K562 (cell line): ENCODE data around the gene BOLA1. TPM values are rescaled to one million over a fixed set of nuclear protein-coding genes. Genes with fewer than 3 reads are reported as not detected.
A peak's percentile ranks its signal among the peaks of the same experiment; 100 is the strongest.

Experiments used
- ATAC-seq: fragments of 200-7000 bp; cut with Tn5 transposase; 3 replicates; pipeline ENCODE4 v1.9.1; 2020; ENCODE audit warnings: moderate library complexity
- BruUV-seq: library from RNA; stranded (reverse); fragments of 400-500 nt; replicated peaks from 2 replicates; lab custom pipeline; 2021; lab: Mats Ljungman, UMichigan
- CTCF ChIA-PET: fragments of 300-600 bp; formaldehyde crosslinking; extraction: SDS; loops from one replicate; lab custom pipeline; 2021; ENCODE audit warnings: low intra/inter-chr PET ratio; lab: Yijun Ruan, JAX
- POLR2A ChIA-PET: fragments of 300-600, 350-650 bp; sonication (Branson Sonifier 250); formaldehyde crosslinking; extraction: SDS; loops from one replicate; lab custom pipeline; 2021; ENCODE audit warnings: antibody characterized with exemption, inconsistent platforms; lab: Yijun Ruan, JAX
- DNase-seq, 4 experiments: peaks; one replicate each; pipeline versions ENCODE4 v3.0.0 to v3.0.0-alpha.2; 2011 to 2018; ENCODE audit warnings: low spot score in 3 of 4, mixed read lengths in 3 of 4; ENCODE audit errors: extremely low read depth in 1 of 4
- FAIRE-seq: peaks from 2 replicates; lab custom pipeline; 2011; peaks lifted over from hg19 to GRCh38; lab: Jason Lieb, UNC
- H2AFZ ChIP-seq: 2 replicates; pipeline ENCODE4 v1.6.0; 2011; ENCODE audit warnings: low read depth, low read length, control low read depth, inconsistent platforms
- H3K27ac ChIP-seq: fragments of 200-600 bp; 3 replicates; pipeline ENCODE4 v1.8.0; 2011; ENCODE audit warnings: low read depth, mild to moderate bottlenecking, control low read depth, inconsistent platforms, low read length, moderate library complexity, mixed read lengths; ENCODE audit errors: extremely low read depth
- H3K27me3 ChIP-seq, 2 experiments: fragments of 300-600 bp in 1 of 2; 2 replicates in 1 of 2; 3 replicates in 1 of 2; pipeline versions ENCODE4 v1.6.0 to v1.8.0; 2011; ENCODE audit warnings: inconsistent platforms in 2 of 2, low read length in 2 of 2, mild to moderate bottlenecking in 1 of 2, mixed read lengths in 1 of 2, moderate library complexity in 1 of 2; ENCODE audit not compliant: control insufficient read depth in 2 of 2, insufficient read depth in 2 of 2
- H3K36me3 ChIP-seq: fragments of 300-600 bp; 3 replicates; pipeline ENCODE4 v1.8.0; 2011; ENCODE audit warnings: mild to moderate bottlenecking, low read length, inconsistent platforms; ENCODE audit not compliant: control insufficient read depth, insufficient read depth
- H3K4me1 ChIP-seq, 2 experiments: fragments of 200-600 bp in 1 of 2; replicated peaks in 1 of 2; 2 replicates in 1 of 2; 3 replicates in 1 of 2; pipeline versions ENCODE4 v1.5.1 to v1.8.0; 2011; ENCODE audit warnings: inconsistent platforms in 2 of 2, low read length in 2 of 2, mild to moderate bottlenecking in 1 of 2, mixed read lengths in 1 of 2, moderate library complexity in 1 of 2; ENCODE audit not compliant: control insufficient read depth in 2 of 2, insufficient read depth in 2 of 2
- H3K4me2 ChIP-seq: 2 replicates; pipeline ENCODE4 v1.6.1; 2011; ENCODE audit warnings: low read length, control low read depth, inconsistent platforms, mixed read lengths; ENCODE audit not compliant: insufficient read depth
- H3K4me3 ChIP-seq: fragments of 200-600 bp; sonication (generic), shearing (Covaris generic); 2 replicates; pipeline ENCODE4 v1.5.1; 2016; ENCODE audit warnings: control low read depth, inconsistent platforms
- H3K79me2 ChIP-seq: fragments of 200-600 bp; 3 replicates; pipeline ENCODE4 v1.8.0; 2011; ENCODE audit warnings: low read length, inconsistent platforms; ENCODE audit not compliant: control insufficient read depth, insufficient read depth
- H3K9ac ChIP-seq, 2 experiments: 2 replicates each; pipeline versions ENCODE4 v1.6.0 to v1.6.1; 2011; ENCODE audit warnings: low read depth in 2 of 2, low read length in 2 of 2, control low read depth in 1 of 2, inconsistent platforms in 1 of 2, mild to moderate bottlenecking in 1 of 2, mixed read lengths in 1 of 2; ENCODE audit not compliant: insufficient read depth in 1 of 2
- H3K9me1 ChIP-seq: one replicate; pipeline ENCODE4 v1.6.0; 2011; ENCODE audit warnings: inconsistent platforms, mild to moderate bottlenecking, low read length, moderate library complexity; ENCODE audit not compliant: control insufficient read depth, insufficient read depth
- H3K9me3 ChIP-seq: replicated peaks from 2 replicates; pipeline ENCODE4 v1.5.1; 2011; ENCODE audit warnings: low read depth, low read length, inconsistent platforms; ENCODE audit not compliant: control insufficient read depth, insufficient read depth
- H4K20me1 ChIP-seq: replicated peaks from 2 replicates; pipeline ENCODE4 v1.6.1; 2011; ENCODE audit warnings: low read length, inconsistent platforms, mixed read lengths; ENCODE audit not compliant: control insufficient read depth, insufficient read depth
- FOXJ2 ChIP-seq: fragments of 200-800 bp; sonication (Bioruptor generic); IDR thresholded peaks from 2 replicates; pipeline ENCODE4 v1.6.1; 2016; ENCODE audit warnings: missing genetic modification characterization, missing compliant biosample characterization
- HDAC8 ChIP-seq: fragments of 450-650 bp; IDR thresholded peaks from 2 replicates; pipeline ENCODE4 v1.6.1; 2016; ENCODE audit warnings: mild to moderate bottlenecking, missing genetic modification characterization, moderate library complexity, missing compliant biosample characterization
- MCM3 ChIP-seq: fragments of 450-650 bp; IDR thresholded peaks from 2 replicates; pipeline ENCODE4 v1.6.1; 2016
- MEF2A ChIP-seq: IDR thresholded peaks from 2 replicates; pipeline ENCODE4 v1.6.1; 2011; ENCODE audit warnings: low read depth, mild to moderate bottlenecking, low read length, moderate library complexity; ENCODE audit not compliant: control insufficient read depth
- NR1H2 ChIP-seq: sonication (generic); formaldehyde crosslinking; IDR thresholded peaks from 2 replicates; pipeline ENCODE4 v1.4.0; 2020; ENCODE audit warnings: mild to moderate bottlenecking, missing genetic modification reagents
- SETDB1 ChIP-seq: IDR thresholded peaks from one replicate; pipeline ENCODE4 v1.6.1; 2012; ENCODE audit warnings: low read length, control low read depth, inconsistent platforms
- TEAD1 ChIP-seq, 2 experiments: fragments of 450-650 bp in 1 of 2; sonication (generic) in 1 of 2; formaldehyde crosslinking; IDR thresholded peaks; 2 replicates each; pipeline versions ENCODE4 v1.4.0 to v1.8.0; 2020 to 2022; ENCODE audit warnings: mild to moderate bottlenecking in 2 of 2, missing genetic modification reagents in 1 of 2
- ZBTB12 ChIP-seq: fragments of 250-450 bp; sonication (Bioruptor Pico); IDR thresholded peaks from 2 replicates; pipeline ENCODE4 v1.4.0; 2020
- ZNF133 ChIP-seq: fragments of 250-450 bp; sonication (Bioruptor Pico); IDR thresholded peaks from 2 replicates; pipeline ENCODE4 v1.4.0; 2020; ENCODE audit warnings: mild to moderate bottlenecking
- ZNF639 ChIP-seq, 2 experiments: fragments of 200-800 bp in 1 of 2; sonication (Bioruptor generic) in 1 of 2; sonication (generic) in 1 of 2; formaldehyde crosslinking in 1 of 2; IDR thresholded peaks in 1 of 2; conservative IDR thresholded peaks in 1 of 2; 2 replicates each; pipeline versions ENCODE4 v1.5.0 to v1.6.1; 2016 to 2020; ENCODE audit warnings: missing compliant biosample characterization in 1 of 2, missing genetic modification characterization in 1 of 2, missing genetic modification reagents in 1 of 2
- WGBS: fragments of 100-300 bp; shearing (Covaris generic); methylation state at CpG from one replicate; pipeline ENCODE4 v1.1.6; 2016; ENCODE audit warnings: low coverage, mixed read lengths; ENCODE audit not compliant: insufficient coverage; ENCODE audit errors: missing lambda C conversion rate; 5-methylcytosine and 5-hydroxymethylcytosine counted together
- in situ Hi-C: fragments of 300-500 bp; cut with MboI; formaldehyde crosslinking; loops from 4 replicates; pipeline ENCODE4 v1.15.0; 2018; ENCODE audit warnings: inconsistent platforms, mixed read lengths
- intact Hi-C: fragments of 100-400 bp; cut with micrococcal nuclease; formaldehyde crosslinking; loops from 2 replicates; pipeline ENCODE4 v1.14.2; 2022
- polyA plus RNA-seq, 8 experiments: library from polyadenylated mRNA; depleted of rRNA in 4 of 8; stranded (reverse) in 5 of 8; unstranded in 3 of 8; fragments of >200 nt; fragmentation: Nextera tagmentation in 2 of 8; fragmentation: Illumina TruSeq in 1 of 8; extraction: Ambion mirVana in 2 of 8; extraction: Trizol in 1 of 8; gene quantifications; 2 replicates each; pipeline versions ENCODE4 v1.2.1 to v1.2.3, GENCODE V29; 2011 to 2014; ENCODE audit warnings: inconsistent platforms in 1 of 8, missing spikeins in 1 of 8
- total RNA-seq, 7 experiments: library from RNA; depleted of rRNA in 6 of 7; stranded (reverse); fragments of >200 nt in 6 of 7; fragmentation: Illumina TruSeq in 2 of 7; extraction: Trizol in 2 of 7; gene quantifications; 2 replicates each; pipeline versions ENCODE4 v1.2.1 to v1.2.3, GENCODE V29; 2011 to 2021; ENCODE audit warnings: low replicate concordance in 1 of 7
- TF ChIP-seq, protein P1 (sequence below), 2 experiments: IDR thresholded peaks in 1 of 2; conservative IDR thresholded peaks in 1 of 2; 2 replicates each; pipeline ENCODE4 v1.6.1; 2016; ENCODE audit warnings: low read depth in 2 of 2, mild to moderate bottlenecking in 1 of 2, missing compliant biosample characterization in 1 of 2, missing genetic modification characterization in 1 of 2, moderate library complexity in 1 of 2
- TF ChIP-seq, protein P2 (sequence below): fragments of 250-450 bp; sonication (Bioruptor Pico); IDR thresholded peaks from 2 replicates; pipeline ENCODE4 v1.9.0; 2021; ENCODE audit warnings: mild to moderate bottlenecking, inconsistent platforms

Gene BOLA1
- total and polyA plus RNA-seq, 9 of the 15 experiments (the other 6 are each of a cell fraction or from before 2014, with no cell fraction given), result 0.18 to 1.2 (median 0.40) TPM; not detected in 2

DNA sequence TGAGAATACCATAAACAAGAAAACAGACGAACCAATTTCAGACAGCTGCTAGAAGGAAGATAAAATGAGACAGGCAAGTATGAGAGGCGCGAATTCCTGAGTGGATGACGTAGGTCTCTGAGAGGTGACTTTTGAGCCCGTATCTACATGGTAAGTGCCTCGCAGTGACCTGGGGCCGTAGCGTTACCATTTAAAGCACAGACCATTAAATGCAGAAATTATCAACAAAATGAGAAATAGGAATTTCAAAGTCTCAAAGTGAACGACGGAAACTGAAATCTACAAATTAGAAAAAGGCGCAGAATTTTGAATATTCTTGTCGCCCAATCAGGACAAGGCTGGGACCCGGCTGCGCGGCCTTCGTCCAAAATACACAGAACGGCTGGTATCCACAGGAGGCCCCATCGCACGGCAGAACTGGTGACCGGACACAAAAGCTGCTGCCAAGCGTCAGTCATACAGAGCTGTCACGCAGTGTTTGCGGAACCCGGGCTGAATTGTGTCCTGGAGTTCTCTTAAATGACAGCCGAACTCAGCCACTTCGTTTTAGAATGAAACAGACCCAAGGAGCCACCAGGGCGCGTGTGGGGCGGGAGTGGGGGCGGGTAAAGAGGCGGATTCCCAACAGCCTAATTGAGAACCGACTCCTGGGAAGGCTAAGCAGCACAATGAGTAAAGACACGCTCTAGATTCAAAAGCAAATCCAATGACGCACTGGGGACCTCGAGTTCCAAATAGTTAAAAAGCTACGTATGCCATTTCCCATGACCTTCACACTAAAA, 13.8 kb upstream of the BOLA1 start:
- Histone ChIP-seq H3K79me2 (peaks cover 56% of the 10 kb centered on the region), H3K4me2 (peak overlapping the region; percentile 88), H3K9ac (peak overlapping the region; percentile 96 to 98), H3K4me1 (peaks cover 8 to 21% of the 10 kb centered on the region in 2 experiments), H2AFZ (no peak overlapping the region), H3K36me3 (peaks cover 9% of the 10 kb centered on the region; the same call in 2 of the 3 replicates), H3K9me1 (no peaks in the 10 kb centered on the region), H3K4me3 (peak overlapping the region; percentile 64), H3K9me3 (no peaks in the 10 kb centered on the region), H3K27me3 (no peaks in the 10 kb centered on the region), H4K20me1 (peaks cover 27% of the 10 kb centered on the region), H3K27ac (peak overlapping the region; percentile 98)
- in situ Hi-C loops, result loop anchor here (5.0 kb wide), 1 partner anchor 43 kb away; a partner anchor contains a TSS
- peak; percentile 31 for ATAC-seq
- peak; percentile 51 to 80 (median 56) for DNase-seq
- BruUV-seq, result no TSS peak
- intact Hi-C loops, result no loop called here
- under 1% methylated on average over 36 of the region's 36 CpGs for WGBS
- CTCF ChIA-PET, result no interaction called here
- POLR2A ChIA-PET, result interaction anchor here (0.7 to 5.9 kb wide), 39 partner anchors 8 to 410 kb away, joined by 3 to 71 read pairs (median 5); partner anchors contain the start of genes MTMR11, OTUD7B, PLEKHO1 and SF3B4
- peak; percentile 76 for FAIRE-seq
- TF ChIP-seq NR1H2, result no peak
- TF ChIP-seq ZNF133, result no peak
- no peak for TF ChIP-seq ZNF639 (CRISPR knock-in tag; conservative IDR thresholded peaks at IDR 0.05 in 1 of 2, IDR thresholded peaks at IDR 0.05 in 1 of 2)
- TF ChIP-seq, protein P1, sequence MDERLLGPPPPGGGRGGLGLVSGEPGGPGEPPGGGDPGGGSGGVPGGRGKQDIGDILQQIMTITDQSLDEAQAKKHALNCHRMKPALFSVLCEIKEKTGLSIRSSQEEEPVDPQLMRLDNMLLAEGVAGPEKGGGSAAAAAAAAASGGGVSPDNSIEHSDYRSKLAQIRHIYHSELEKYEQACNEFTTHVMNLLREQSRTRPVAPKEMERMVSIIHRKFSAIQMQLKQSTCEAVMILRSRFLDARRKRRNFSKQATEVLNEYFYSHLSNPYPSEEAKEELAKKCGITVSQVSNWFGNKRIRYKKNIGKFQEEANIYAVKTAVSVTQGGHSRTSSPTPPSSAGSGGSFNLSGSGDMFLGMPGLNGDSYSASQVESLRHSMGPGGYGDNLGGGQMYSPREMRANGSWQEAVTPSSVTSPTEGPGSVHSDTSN (CRISPR knock-in tag; IDR thresholded peaks at IDR 0.05; ENCODE audit: low read depth), result no peak
- TF ChIP-seq, protein P1 (tag; conservative IDR thresholded peaks at IDR 0.05; ENCODE audit: low read depth), result 0 out of 2 replicates have a peak, but pooled peaks have one; percentile 2
- no peak for TF ChIP-seq SETDB1
- no peak for TF ChIP-seq ZBTB12 (CRISPR knock-in tag)
- TF ChIP-seq HDAC8 (tag), result no peak
- TF ChIP-seq, protein P2, sequence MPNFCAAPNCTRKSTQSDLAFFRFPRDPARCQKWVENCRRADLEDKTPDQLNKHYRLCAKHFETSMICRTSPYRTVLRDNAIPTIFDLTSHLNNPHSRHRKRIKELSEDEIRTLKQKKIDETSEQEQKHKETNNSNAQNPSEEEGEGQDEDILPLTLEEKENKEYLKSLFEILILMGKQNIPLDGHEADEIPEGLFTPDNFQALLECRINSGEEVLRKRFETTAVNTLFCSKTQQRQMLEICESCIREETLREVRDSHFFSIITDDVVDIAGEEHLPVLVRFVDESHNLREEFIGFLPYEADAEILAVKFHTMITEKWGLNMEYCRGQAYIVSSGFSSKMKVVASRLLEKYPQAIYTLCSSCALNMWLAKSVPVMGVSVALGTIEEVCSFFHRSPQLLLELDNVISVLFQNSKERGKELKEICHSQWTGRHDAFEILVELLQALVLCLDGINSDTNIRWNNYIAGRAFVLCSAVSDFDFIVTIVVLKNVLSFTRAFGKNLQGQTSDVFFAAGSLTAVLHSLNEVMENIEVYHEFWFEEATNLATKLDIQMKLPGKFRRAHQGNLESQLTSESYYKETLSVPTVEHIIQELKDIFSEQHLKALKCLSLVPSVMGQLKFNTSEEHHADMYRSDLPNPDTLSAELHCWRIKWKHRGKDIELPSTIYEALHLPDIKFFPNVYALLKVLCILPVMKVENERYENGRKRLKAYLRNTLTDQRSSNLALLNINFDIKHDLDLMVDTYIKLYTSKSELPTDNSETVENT (CRISPR knock-in tag), result no peak
- TF ChIP-seq FOXJ2 (tag), result no peak
- TF ChIP-seq TEAD1 (CRISPR knock-in tag; IDR thresholded peaks at IDR 0.05), result no peak; a peak in 1 of 4 replicates
- no peak for TF ChIP-seq MCM3
- TF ChIP-seq MEF2A, result peak; percentile 4; the same call in 1 of the 2 replicates
